GM19043 (cell line): ENCODE measurements around the gene SBSN.

Experiments used
- ATAC-seq: cut with Tn5 transposase; IDR thresholded peaks from one replicate; pipeline ENCODE4 v1.9.1; 2021; ENCODE audit warnings: low read depth; ENCODE audit not compliant: unreplicated experiment

SBSN gene, protein sequence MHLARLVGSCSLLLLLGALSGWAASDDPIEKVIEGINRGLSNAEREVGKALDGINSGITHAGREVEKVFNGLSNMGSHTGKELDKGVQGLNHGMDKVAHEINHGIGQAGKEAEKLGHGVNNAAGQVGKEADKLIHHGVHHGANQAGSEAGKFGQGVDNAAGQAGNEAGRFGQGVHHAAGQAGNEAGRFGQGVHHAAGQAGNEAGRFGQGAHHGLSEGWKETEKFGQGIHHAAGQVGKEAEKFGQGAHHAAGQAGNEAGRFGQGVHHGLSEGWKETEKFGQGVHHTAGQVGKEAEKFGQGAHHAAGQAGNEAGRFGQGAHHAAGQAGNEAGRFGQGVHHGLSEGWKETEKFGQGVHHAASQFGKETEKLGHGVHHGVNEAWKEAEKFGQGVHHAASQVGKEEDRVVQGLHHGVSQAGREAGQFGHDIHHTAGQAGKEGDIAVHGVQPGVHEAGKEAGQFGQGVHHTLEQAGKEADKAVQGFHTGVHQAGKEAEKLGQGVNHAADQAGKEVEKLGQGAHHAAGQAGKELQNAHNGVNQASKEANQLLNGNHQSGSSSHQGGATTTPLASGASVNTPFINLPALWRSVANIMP

DNA sequence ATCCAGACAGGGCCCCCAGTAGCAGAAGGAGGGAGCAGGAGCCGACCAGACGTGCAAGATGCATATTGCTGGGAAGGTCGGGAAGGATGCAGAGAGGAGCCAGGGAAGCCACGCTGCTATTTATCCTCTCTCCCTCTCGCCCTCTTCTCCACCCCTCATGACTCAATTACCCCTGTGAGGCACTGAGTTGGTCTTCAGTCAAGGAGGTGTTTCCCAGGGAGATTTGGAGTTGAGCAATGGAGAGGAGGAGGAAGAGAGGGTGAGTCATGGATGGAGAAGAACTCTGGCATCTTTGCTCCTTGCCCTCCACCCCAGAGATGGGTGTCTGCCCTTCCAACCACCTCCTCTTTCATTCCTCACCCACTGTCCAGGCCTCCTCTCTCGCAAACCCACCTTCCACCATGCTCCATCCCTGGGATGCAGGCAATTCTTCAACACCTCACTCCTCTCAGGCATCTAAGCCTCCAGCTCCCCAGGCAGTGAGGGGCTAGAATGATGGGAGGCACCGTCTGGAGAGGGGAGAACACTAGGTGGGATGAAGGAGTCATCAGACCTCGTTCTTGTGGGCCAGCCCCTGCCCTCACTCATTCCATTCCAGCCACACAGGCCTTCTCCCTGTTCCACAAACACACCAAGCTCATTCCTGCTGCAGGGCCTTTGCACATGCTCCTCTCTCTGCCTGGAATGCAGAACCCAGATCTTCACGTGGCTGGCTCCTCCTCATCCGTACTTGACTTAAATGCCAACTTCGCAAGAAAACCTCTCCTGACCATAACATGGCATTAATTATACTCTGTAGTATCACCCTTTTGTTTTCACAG lies at the start of gene SBSN:
Gene SBSN, minus strand, starts transcription at position 94 of the 821 bp plus-strand sequence. Its CDS starts 30 bp downstream, at position 64.
- no peak for ATAC-seq

DNA sequence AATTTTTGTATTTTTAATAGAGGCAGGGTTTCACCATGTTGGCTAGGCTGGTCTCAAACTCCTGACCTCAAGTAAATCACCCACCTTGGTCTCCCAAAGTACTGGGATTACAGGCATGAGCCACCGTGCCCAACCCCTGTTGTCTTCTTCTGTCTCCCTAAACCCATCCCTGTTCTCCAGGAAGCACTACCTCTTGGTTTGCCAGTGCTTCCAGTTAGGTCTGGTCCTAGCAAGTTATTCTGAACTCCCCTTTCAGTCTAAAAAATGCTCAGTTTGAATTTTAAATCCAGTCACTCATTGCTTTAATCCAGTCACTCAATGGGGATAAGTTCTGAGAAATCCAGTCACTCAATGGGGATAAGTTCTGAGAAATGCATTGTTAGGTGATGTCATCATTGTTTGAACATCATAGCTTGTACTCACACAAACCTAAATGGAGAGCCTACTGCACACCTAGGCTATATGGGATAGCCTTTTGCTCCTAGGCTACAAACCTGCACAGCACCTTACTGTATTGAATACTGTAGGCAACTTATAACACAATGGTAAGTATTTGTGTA lies 43.4 kb upstream of the SBSN start:
- no peak for ATAC-seq

DNA sequence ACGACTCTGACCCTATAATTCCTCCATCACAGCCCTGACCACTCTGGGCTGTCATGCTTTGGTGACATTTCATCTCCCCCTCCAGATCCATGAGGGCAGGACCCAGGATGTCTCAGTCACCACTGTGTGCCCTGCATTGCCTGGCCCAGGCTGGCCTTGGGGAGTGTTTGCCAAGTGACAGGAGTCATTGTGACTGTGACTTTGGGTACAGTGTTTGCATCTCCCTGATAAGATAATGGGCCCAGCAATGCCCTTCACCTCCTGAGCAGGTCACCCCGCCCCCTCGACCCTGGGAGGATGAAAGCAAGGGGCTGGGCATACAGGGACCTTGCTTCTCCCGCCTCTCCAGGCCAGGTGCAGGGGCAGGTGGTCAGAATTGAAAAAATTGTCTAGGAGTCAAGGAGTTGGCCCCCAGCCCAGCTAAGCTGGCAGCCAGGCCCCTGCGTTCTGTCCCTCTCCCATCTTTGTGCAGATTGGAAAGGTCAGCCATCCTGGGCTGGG lies 41.2 kb upstream of the SBSN start:
- no peak for ATAC-seq

DNA sequence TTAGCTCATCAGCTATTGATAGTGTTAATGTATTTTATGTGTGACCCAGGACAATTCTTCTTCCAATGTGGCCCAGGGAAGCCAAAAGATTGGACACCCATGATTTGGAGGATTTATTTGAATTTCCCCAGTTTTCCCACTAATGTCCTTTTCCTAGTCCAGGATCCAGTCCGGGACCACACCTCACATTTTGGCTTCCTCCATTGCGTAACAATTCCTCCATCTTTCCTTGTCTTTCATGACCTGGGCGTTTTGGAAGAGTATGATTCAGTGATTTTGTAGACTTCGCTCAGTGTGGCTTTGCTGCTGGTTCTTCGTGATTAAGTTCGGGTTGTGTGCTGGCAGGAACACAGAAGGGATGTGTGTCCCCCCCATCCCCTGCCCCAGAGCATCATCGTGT lies 38.6 kb upstream of the SBSN start:
- ATAC-seq = no peak

DNA sequence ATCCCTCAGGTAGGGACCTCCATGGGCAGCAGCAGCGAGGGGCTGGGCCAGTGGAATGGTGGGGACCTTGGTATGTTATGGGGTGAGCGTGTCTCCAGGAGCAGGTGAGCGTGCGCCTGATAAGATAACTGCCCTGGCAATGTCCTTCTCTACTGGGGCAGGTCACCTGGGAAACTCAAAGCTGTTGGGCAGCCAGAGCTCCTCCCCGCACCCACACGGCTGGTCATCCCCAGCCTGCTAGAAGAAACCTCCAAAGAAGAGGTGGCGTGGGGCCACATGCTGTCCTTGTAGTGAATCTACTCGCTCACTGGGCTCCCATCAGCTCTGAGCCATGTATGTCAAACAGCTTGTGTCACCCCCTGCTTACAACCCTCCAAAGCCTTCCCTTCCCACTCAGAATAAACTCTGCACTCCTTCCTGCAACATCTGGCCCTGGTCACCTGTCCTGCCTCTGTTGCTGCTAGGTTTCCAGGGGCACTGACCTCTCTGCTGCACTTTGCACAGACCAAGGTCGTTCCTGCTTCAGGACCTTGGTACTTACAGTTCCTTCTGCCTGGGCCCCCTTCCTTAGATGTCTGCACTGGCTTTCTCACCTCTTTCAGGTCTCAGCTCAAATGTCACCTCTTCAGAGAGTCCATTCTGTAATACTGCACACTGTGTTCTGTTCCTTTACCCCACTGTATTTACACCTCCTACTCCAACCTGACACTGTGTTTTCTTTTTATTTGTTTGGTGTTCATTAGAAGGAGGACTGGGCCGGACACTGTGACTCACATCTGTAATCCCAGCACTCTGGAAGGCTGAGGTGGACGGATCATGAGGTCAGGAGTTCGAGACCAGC lies 37.1 kb upstream of the SBSN start:
- no peak for ATAC-seq

DNA sequence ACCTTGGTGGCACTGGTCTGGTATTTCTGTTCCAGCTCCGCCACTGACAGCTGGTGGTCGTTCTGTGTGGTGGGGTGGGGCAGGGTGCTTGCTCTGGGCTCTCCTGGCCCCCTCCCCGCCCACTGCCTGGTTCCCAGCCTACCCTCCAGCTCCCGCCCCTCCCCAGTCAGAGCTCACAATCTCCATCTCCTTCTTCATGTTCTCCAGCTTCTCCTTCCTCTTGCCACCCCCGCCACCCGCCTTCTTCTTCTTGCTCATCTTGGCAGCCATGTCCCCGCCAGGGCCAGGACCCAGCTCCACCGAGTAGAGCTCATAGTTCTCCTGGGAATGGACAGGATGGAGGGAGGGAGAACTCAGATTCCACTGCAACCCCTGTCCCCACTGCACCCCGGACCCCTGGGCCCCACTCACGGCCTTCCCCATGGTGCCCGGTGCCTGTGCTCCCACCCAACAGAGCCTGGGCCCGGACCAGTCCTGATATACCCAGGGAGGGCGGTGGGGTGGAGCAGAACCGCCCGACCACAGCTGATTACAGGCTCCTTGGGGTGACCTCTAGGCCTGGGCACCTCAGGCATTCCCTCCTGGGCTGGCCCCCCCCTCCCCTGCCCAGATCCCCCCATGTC lies 35.2 kb upstream of the SBSN start, which contains the start of gene ATP4A:
Gene ATP4A, minus strand, starts transcription at position 452 of the 623 bp plus-strand sequence. Its CDS starts 29 bp downstream, at position 423.
- ATAC-seq = no peak

DNA sequence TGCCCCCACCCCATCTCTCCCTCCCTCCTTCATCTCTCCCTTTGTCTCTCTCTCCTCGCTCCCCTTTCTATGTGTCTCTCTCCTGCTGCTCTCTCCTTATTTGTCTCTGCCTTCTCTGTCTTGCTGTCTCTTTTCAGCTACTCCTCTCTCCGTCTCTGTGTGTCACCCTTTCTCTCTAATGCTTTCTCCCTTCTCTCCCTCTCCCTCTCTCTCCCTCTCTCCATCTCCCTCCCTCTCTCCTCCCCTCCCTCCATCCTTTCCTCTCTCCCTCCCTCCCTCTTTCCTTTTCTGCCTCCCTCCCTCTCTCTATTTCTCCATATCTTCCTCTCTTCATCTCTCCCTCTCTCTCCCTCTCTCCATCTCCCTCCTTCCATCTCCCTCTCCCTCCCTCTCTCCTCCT lies 34.7 kb upstream of the SBSN start:
- no peak for ATAC-seq

DNA sequence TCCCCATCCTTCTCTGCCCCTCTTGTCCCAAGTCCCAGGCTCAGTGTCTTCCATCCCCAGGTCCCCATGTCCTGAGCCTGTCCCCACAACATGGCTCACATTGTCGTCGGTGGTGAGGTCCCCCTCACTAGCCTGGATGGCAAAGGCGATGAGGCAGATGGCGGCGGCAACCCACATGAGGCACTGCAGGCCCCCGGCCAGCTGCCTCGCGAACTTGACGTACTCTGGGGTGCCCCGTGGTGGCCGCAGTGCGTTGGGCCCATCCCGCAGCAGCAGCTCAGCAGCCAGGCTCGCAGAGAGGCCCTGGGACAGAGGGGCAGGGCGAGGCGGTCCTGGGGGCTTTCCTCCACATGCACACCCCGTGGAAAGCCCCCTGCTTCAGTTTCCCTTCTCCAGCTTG lies 34.2 kb upstream of the SBSN start:
- ATAC-seq = no peak

DNA sequence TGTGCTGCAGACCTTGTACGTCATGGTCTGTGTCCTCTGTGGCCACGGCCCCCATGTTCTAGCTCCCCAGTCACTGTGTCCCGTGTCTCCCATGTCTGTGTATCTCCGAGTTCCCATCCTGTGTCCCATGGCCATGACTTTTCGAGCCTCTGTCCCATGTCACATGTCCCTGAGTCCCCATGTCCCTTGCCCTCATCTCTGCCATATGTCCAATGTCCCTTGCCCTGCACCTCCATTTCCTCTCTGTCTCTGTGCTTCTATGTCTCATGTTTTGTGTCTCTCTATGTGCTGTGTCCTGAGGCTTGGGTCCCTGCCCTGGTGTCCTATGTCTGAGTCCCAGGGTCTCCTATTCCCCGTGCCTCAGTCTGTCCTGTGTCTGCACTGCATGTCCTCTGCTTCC lies 33.3 kb upstream of the SBSN start:
- no peak for ATAC-seq

DNA sequence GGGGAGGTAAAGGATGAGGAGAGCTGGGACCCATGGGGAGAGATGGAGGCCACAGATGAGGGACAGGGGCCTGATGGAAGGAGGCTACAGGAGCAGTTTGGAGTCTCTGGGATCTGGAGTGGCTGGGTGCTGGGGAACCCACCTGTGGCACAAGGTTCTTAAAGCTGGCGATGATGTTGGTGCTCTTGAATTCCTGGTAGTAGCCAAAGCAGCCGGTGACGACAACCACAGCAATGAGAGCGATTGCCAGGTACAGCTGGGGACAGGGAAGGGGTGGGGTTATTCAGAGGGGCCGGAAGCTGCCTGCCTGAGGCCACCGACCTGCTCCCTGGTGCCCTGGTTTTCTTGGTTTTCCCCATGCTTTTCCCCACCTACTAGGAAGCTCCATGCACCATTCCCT lies 32.6 kb upstream of the SBSN start:
- ATAC-seq = no peak

DNA sequence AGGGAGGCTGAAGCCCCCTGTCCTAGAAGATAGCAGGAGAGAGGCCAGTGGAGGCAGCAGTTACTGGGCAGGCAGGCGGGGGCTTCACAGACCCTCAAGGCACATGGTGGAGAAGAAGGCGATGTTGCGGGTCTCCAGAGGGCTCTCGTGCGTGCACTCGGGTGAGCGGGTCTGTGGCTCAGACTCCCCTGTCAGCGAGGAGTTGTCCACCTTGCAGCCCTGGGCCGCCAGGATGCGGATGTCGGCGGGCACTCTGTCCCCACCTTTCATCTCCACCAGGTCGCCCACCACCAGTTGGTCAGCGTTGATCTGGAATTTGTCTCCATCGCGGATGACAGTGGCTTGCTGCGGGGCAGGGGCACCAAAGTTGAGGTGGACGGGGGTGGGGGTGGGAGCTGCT lies 32.2 kb upstream of the SBSN start:
- ATAC-seq = no peak

DNA sequence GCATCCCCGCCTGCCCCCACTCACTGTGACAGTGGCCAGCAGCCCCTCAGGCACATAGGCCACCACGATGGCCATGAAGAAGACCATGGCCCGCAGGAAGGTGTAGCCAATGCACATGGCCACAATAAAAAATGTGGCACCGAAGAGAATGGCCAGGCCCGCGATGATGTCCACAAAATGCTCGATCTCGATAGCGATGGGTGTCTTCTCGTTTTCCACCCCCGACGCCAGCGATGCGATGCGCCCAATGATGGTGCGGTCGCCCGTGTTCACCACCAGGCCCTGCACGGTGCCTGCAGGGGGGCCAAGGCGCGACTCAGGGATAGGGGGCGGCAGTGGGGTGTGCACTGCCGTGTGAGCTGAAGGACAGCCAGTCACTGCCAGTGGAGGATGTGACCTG lies 31.7 kb upstream of the SBSN start:
- no peak for ATAC-seq

DNA sequence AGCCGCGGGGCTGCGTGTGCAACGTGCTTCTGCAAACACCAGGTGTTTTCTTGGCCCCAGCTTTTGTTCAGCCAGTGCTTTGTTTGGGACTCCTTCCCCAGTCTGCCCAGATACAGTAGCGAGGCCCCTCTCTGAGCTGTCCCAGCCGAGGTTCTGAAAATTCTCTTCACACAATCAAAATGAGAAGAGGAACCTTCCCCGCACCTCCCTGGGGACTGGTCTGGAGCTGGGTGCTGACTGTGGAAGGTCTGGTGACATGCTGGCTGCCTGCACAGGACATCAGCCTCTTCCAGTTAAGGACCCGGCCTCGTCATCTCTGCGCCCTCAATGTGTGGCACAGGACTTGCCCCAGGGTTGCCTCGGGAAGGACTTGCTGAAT lies 31.2 kb upstream of the SBSN start:
- no peak for ATAC-seq

DNA sequence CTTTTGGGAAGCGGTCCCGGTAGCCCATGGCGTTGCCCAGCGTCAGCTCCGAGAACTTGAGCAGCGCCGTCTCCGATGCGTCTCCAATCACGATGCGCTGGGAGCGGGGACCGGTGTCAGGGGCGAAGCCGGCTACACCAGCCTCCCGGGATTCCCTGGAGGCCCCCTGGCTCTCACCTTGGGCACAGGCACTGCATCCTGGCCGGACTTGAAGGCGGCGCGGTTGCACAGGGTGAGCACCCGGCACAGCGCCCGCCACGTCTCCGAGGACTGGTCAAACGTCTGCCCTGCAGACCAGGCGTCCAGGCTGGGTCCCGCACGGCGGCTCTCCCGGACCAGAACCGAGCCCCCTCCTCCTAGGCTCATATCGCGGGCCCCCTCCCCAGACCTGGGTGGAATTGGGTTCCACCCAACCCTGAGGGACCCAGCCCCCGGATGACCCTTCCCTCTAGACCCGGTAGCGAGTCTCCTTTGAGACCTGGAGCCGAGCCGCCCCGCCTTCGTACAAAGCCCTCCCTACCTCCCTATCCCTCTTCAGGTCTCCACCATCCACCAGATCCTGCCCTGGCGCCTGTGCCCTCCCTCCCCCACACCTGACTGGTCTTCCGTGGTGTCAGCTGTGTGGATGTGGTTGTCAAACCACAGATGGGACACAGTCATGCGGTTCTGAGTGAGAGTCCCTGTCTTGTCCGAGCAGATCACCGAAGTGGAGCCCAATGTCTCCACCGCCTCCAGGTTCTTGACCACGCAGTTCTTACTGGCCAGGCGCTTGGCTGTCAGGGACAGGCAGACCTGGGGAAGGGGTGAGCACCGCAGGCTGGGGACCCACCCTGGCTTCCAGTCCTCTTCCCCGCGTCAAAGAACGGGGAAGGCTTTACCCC lies 30.5 kb upstream of the SBSN start:
- ATAC-seq = no peak

DNA sequence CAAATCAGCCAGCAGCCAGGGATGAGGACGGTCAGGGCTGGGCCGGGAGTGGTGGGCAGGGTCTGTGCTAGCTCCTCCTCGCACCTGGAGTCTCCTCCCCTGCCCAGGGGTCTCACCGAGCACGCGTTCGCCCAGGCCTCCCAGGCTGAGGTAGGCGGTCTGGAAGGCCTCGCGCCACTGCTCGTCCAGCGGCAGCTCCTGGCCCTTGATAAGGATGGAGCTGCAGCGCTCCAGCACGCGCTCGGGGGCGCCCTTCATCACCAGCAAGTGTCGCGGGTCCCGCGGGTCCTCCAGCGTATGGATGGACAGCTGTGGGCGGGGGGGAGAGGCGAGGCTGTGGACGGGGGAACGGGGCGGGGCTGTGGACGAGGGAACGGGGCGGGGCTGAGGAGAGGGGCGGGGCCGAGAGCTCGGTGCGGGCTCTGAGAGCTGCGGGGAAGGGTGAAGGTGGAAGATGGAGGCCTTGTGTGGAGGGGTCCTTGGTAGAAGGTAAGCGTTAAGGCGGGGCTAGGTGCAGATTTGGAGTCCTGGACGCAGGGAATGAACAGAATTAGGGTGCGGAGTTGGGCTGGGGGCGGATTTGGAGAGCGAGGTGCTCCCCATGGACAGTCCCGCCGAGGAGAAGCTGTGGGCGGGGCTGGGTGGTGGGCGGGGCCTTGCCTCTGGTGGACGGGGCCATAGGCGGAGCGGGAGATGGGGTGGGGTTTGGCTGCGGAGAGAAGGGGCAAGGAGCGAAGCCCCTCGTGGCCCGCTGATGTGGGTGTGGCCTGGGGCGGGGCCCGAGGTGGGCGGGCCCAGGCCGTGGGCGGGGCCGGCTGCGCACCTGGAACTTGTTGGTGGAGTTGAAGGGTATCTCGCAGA lies 29.7 kb upstream of the SBSN start:
- ATAC-seq = no peak

DNA sequence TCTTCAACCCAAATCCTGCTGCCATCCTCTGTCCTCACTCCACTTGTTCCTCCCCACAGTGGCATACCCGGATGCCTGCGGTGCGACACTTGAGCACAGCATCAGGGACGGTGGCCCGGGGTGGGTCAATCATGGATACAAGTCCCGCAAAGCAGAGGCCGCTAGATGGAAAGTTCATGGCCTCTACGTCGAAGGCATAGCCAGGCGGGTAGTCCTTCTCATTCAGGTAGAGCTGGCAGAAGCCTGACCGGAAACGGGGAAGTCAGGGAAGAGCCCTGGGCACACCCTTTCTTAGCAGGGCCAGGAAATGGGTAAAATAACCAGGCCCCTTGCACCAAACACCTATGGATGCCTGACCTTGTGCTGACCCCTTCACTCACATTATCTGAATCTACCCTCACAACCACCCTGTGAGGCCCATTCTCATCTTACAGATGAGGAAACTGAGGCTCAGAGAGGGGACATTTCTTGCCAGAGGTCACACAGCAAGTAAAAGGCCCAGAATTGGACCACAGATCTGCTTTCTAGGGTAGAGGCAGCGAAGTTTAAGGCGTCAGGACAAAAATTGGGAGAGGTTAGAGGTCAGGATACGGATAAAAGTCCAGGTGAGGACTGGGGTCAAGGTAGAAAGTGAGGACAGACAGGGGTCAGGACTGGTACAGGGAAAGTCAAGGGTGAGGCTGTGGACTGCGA lies 28.9 kb upstream of the SBSN start:
- no peak for ATAC-seq

DNA sequence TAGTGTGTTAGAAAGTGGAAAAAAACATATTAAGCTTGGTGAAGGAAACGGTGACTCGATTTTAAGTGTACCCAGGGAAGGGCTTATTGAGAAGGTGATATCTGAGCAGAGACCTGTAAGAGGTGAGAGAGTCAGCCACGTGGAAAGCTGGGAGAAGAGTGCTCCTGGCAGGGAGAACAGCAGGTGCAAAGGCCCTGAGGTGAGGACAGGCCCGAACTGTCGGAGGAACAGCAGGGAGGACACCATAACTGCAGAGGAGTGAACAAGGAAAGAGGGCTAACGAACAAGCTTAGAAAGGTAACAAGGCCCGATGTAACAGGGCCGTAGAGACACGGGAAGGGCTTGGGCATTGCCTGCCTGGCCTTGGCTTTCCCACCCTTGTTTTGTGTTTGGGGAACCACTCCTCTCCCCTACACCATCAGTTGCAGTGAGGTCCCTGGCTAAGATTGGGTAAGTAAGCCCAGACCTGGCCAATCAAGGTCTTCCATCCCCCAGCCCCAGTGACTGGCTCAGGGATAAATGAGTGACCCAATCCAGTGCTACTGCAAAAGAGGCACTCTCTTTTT lies 28.0 kb upstream of the SBSN start:
- no peak for ATAC-seq
